Parathyroid adenoma (tissue), 2 donors: ENCODE data around the gene PGA4.

Experiments
- H2AFZ ChIP-seq: fragments of 300-600 bp; sonication (generic); one replicate; pipeline ENCODE4 v1.7.0; 2017; ENCODE audit warnings: antibody characterized with exemption, mild to moderate bottlenecking
- H3K27ac ChIP-seq: fragments of 300-600 bp; sonication (generic); one replicate; pipeline ENCODE4 v1.7.0; 2017
- H3K27me3 ChIP-seq: fragments of 300-600 bp; sonication (generic); one replicate; pipeline ENCODE4 v1.7.0; 2017; ENCODE audit warnings: low read length; ENCODE audit not compliant: control insufficient read depth, insufficient read depth
- H3K36me3 ChIP-seq: fragments of 300-600 bp; sonication (generic); one replicate; pipeline ENCODE4 v1.7.0; 2017; ENCODE audit warnings: low read length; ENCODE audit not compliant: control insufficient read depth, insufficient read depth
- H3K4me1 ChIP-seq: fragments of 300-600 bp; sonication (generic); one replicate; pipeline ENCODE4 v1.7.0; 2017; ENCODE audit warnings: control low read depth
- H3K4me2 ChIP-seq: fragments of 300-600 bp; sonication (generic); one replicate; pipeline ENCODE4 v1.7.0; 2017; ENCODE audit warnings: low read length
- H3K4me3 ChIP-seq: fragments of 300-600 bp; sonication (generic); one replicate; pipeline ENCODE4 v1.7.0; 2017; ENCODE audit warnings: low read depth, low read length
- H3K79me2 ChIP-seq: fragments of 300-600 bp; sonication (generic); one replicate; pipeline ENCODE4 v1.7.0; 2017; ENCODE audit warnings: control low read depth
- H3K9ac ChIP-seq: fragments of 300-600 bp; sonication (generic); one replicate; pipeline ENCODE4 v1.7.0; 2017; ENCODE audit warnings: mild to moderate bottlenecking
- H3K9me3 ChIP-seq: fragments of 300-600 bp; sonication (generic); one replicate; pipeline ENCODE4 v1.7.0; 2017; ENCODE audit warnings: low read length; ENCODE audit not compliant: control insufficient read depth
- CTCF ChIP-seq: fragments of 300-600 bp; sonication (generic); IDR thresholded peaks from one replicate; pipeline ENCODE4 v1.7.0; 2017; ENCODE audit warnings: antibody characterized with exemption, mild to moderate bottlenecking
- donor health status: primary hyperparathyroidism.

PGA4 gene

DNA sequence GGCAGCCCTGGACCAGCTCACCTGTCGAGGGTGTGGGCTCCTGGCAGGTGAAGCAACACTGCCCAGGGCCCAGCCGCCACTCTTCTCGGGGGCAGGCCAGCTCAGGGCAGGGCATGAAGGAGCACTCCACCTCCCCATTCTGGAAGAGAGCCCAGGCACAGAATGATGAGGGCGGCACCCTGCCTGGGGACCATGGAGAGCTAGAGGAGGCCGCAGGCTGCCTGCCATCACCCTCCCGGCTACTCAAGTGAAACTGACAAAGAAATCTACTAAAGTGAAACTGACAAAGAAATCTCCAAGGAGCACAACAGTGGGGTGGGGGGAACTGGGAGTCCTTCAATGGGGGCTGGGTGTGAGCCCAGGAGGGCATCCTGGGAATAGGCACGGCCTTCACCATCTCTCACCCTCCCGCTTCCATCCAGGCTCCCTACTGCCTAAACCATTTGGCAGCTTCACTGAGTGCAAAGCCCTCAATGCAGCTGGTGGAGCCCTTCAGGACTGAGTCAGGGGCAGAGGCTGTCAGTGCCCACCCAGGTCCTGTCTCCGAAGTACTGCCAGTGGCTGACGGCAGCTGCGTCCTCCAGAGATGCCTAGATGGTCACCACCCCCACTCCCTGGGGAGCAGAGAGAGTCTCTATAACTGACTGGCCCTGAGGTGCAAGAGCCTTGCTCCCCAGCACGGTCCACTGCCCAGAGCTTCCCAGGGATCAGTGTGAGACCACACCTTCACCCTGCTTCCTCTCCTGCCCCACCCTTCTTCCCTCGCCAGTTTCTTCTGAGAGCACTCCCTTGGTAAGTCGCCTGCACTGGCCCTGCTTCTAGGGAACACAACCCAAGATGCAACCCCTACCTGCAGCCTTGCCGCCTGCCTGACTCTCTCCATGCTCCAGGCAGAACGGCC, 51.3 kb downstream of the PGA4 start:
- no peaks in the 10 kb centered on the region for H3K27me3 ChIP-seq
- H3K4me2 ChIP-seq = no peak overlapping the region
- H3K4me3 ChIP-seq = no peak overlapping the region
- no peaks in the 10 kb centered on the region for H3K36me3 ChIP-seq
- no peaks in the 10 kb centered on the region for H3K79me2 ChIP-seq
- H3K9me3 ChIP-seq = no peaks in the 10 kb centered on the region
- H3K9ac ChIP-seq = no peak overlapping the region
- TF ChIP-seq CTCF = no peak
- H2AFZ ChIP-seq = no peak overlapping the region
- no peak overlapping the region for H3K27ac ChIP-seq
- H3K4me1 ChIP-seq = no peaks in the 10 kb centered on the region

- no peaks in the 10 kb centered on the region for H3K4me1 ChIP-seq
- H3K4me3 ChIP-seq = no peak overlapping the region
- H3K9me3 ChIP-seq = no peaks in the 10 kb centered on the region
- H3K9ac ChIP-seq = no peak overlapping the region
- no peak for TF ChIP-seq CTCF
- H3K27me3 ChIP-seq = no peaks in the 10 kb centered on the region
- no peak overlapping the region for H2AFZ ChIP-seq
- no peak overlapping the region for H3K27ac ChIP-seq
- H3K36me3 ChIP-seq = no peaks in the 10 kb centered on the region
- no peak overlapping the region for H3K4me2 ChIP-seq
- H3K79me2 ChIP-seq = no peaks in the 10 kb centered on the region
Measured at GRCh38 chr11:61274084-61274483, 51.9 kb downstream of the PGA4 start.

DNA sequence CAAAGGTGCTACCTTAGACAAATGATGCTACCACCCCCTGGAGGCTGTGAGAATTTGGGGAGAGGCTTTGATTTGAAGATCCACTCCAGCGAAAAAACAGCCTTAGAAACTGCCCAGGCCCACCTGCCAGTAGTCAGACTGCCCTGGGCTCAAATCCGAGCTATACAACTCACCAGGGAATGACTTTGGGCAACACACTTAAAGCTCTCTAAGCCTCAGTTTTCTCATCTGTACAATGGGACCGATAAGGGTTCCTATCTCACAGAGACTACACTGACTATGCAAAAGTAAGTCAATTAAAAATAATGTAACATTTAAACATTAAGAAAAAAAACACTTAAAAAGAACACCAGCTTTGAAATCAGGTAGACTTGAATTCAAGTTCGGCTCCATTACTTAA, 53.0 kb downstream of the PGA4 start:
- no peak overlapping the region for H3K4me2 ChIP-seq
- no peaks in the 10 kb centered on the region for H3K27me3 ChIP-seq
- no peaks in the 10 kb centered on the region for H3K79me2 ChIP-seq
- H3K9me3 ChIP-seq = no peaks in the 10 kb centered on the region
- H3K36me3 ChIP-seq = no peaks in the 10 kb centered on the region
- H3K4me1 ChIP-seq = no peaks in the 10 kb centered on the region
- H3K27ac ChIP-seq = no peak overlapping the region
- H3K4me3 ChIP-seq = no peak overlapping the region
- H3K9ac ChIP-seq = no peak overlapping the region
- no peak for TF ChIP-seq CTCF
- no peak overlapping the region for H2AFZ ChIP-seq

- Histone ChIP-seq H3K4me3 (no peak overlapping the region), H2AFZ (no peak overlapping the region), H3K4me2 (no peak overlapping the region), H3K79me2 (no peaks in the 10 kb centered on the region), H3K27ac (no peak overlapping the region), H3K9ac (no peak overlapping the region), H3K4me1 (no peaks in the 10 kb centered on the region), H3K9me3 (no peaks in the 10 kb centered on the region), H3K36me3 (no peaks in the 10 kb centered on the region), H3K27me3 (no peaks in the 10 kb centered on the region)
- TF ChIP-seq CTCF = no peak
Measured at GRCh38 chr11:61277186-61278000, 55.2 kb downstream of the PGA4 start.
